HepG2 (cell line): ENCODE data around the gene ASH1L. TPM values are rescaled to one million over a fixed set of nuclear protein-coding genes. Genes with fewer than 3 reads are reported as not detected.

Experiments used
- ARHGAP35 ChIP-seq: sonication (generic); formaldehyde crosslinking; IDR thresholded peaks from 2 replicates; pipeline ENCODE4 v1.9.0; 2022; ENCODE audit warnings: mild to moderate bottlenecking, inconsistent platforms, moderate library complexity, missing genetic modification reagents, borderline replicate concordance
- DZIP1 ChIP-seq: sonication (generic); formaldehyde crosslinking; IDR thresholded peaks from 2 replicates; pipeline ENCODE4 v1.5.0; 2020; ENCODE audit warnings: mild to moderate bottlenecking, missing genetic modification reagents
- FOXC1 ChIP-seq: sonication (generic); formaldehyde crosslinking; IDR thresholded peaks from 2 replicates; pipeline ENCODE4 v1.8.0; 2022; ENCODE audit warnings: mild to moderate bottlenecking, missing genetic modification reagents, borderline replicate concordance
- NCOA1 ChIP-seq: sonication (generic); formaldehyde crosslinking; IDR thresholded peaks from 2 replicates; pipeline ENCODE4 v1.9.0; 2021; ENCODE audit warnings: missing genetic modification reagents
- NFE2L2 ChIP-seq: fragments of 150-350 bp; IDR thresholded peaks from 2 replicates; pipeline ENCODE4 v1.6.1; 2014; ENCODE audit warnings: low read length
- SMAD9 ChIP-seq: sonication (generic); formaldehyde crosslinking; IDR thresholded peaks from 2 replicates; pipeline ENCODE4 v1.5.1; 2020; ENCODE audit warnings: mild to moderate bottlenecking, missing genetic modification reagents
- TAF1 ChIP-seq: sonication (generic); formaldehyde crosslinking; IDR thresholded peaks from 2 replicates; pipeline ENCODE4 v1.4.0; 2020; ENCODE audit warnings: missing genetic modification reagents
- YY1 ChIP-seq: IDR thresholded peaks from 2 replicates; pipeline ENCODE4 v1.6.1; 2011; ENCODE audit warnings: low read length, low read depth, moderate library complexity, mild to moderate bottlenecking; ENCODE audit not compliant: insufficient read depth, insufficient replicate concordance
- ZHX1 ChIP-seq: sonication (generic); formaldehyde crosslinking; IDR thresholded peaks from 2 replicates; pipeline ENCODE4 v1.8.1; 2022; ENCODE audit warnings: low read depth, mild to moderate bottlenecking, missing genetic modification reagents
- ZIK1 ChIP-seq: sonication (generic); formaldehyde crosslinking; IDR thresholded peaks from 2 replicates; pipeline ENCODE4 v1.5.0; 2020; ENCODE audit warnings: mild to moderate bottlenecking, low read depth, missing genetic modification reagents, borderline replicate concordance
- ZKSCAN5 ChIP-seq: sonication (generic); formaldehyde crosslinking; IDR thresholded peaks from 2 replicates; pipeline ENCODE4 v1.5.1; 2020; ENCODE audit warnings: mild to moderate bottlenecking, missing genetic modification reagents
- ZNF121 ChIP-seq: sonication (generic); formaldehyde crosslinking; IDR thresholded peaks from 2 replicates; pipeline ENCODE4 v1.5.0; 2020; ENCODE audit warnings: mild to moderate bottlenecking, missing genetic modification reagents
- ZNF225 ChIP-seq: sonication (generic); formaldehyde crosslinking; IDR thresholded peaks from 2 replicates; pipeline ENCODE4 v1.4.0; 2020; ENCODE audit warnings: mild to moderate bottlenecking, missing genetic modification reagents
- ZNF557 ChIP-seq: sonication (generic); formaldehyde crosslinking; IDR thresholded peaks from 2 replicates; pipeline ENCODE4 v1.4.0; 2020; ENCODE audit warnings: missing genetic modification reagents
- ZNF562 ChIP-seq: sonication (generic); formaldehyde crosslinking; IDR thresholded peaks from 2 replicates; pipeline ENCODE4 v1.8.0; 2022; ENCODE audit warnings: missing genetic modification reagents, borderline replicate concordance
- ZNF597 ChIP-seq: sonication (generic); formaldehyde crosslinking; IDR thresholded peaks from 2 replicates; pipeline ENCODE4 v1.5.0; 2020; ENCODE audit warnings: missing genetic modification reagents
- ZNF724P ChIP-seq: sonication (generic); formaldehyde crosslinking; IDR thresholded peaks from 2 replicates; pipeline ENCODE4 v1.8.0; 2022; ENCODE audit warnings: missing genetic modification reagents, borderline replicate concordance
- polyA plus RNA-seq, 8 experiments: library from polyadenylated mRNA; depleted of rRNA in 3 of 8; stranded (reverse) in 7 of 8; unstranded in 1 of 8; fragments of >200 nt; fragmentation: Illumina TruSeq in 4 of 8; extraction: Trizol in 4 of 8; gene quantifications; 2 replicates each; pipeline versions ENCODE4 v1.2.1 to v1.2.3, GENCODE V29; 2011 to 2016; ENCODE audit warnings: low read depth in 4 of 8, missing spikeins in 1 of 8, mixed read lengths in 1 of 8; ENCODE audit not compliant: insufficient read depth in 1 of 8
- total RNA-seq, 5 experiments: library from RNA; depleted of rRNA; stranded (reverse); fragments of >200 nt; fragmentation: Illumina TruSeq; extraction: Trizol; gene quantifications; 2 replicates each; pipeline ENCODE4 v1.2.3, GENCODE V29; 2016; ENCODE audit warnings: low read depth in 1 of 5
- TF ChIP-seq, protein P1 (sequence below): sonication (generic); formaldehyde crosslinking; IDR thresholded peaks from 2 replicates; pipeline ENCODE4 v1.4.0; 2020; ENCODE audit warnings: mild to moderate bottlenecking, missing genetic modification reagents, borderline replicate concordance
- TF ChIP-seq, protein P2 (sequence below): sonication (generic); formaldehyde crosslinking; IDR thresholded peaks from 2 replicates; pipeline ENCODE4 v1.8.0; 2022; ENCODE audit warnings: low read depth, missing genetic modification reagents

ASH1L gene
- total and polyA plus RNA-seq, 2 of the 13 experiments (the other 11 are each of a cell fraction or from before 2014, with no cell fraction given): 10.2 to 15.3 TPM

- TF ChIP-seq, protein P1, sequence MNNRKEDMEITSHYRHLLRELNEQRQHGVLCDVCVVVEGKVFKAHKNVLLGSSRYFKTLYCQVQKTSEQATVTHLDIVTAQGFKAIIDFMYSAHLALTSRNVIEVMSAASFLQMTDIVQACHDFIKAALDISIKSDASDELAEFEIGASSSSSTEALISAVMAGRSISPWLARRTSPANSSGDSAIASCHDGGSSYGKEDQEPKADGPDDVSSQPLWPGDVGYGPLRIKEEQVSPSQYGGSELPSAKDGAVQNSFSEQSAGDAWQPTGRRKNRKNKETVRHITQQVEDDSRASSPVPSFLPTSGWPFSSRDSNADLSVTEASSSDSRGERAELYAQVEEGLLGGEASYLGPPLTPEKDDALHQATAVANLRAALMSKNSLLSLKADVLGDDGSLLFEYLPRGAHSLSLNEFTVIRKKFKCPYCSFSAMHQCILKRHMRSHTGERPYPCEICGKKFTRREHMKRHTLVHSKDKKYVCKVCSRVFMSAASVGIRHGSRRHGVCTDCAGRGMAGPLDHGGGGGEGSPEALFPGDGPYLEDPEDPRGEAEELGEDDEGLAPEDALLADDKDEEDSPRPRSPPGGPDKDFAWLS (CRISPR knock-in tag): no peak
- TF ChIP-seq ZHX1 (peak; percentile 53; the same call in 1 of the 2 replicates), ZNF121 (0 out of 2 replicates have a peak, but pooled peaks have one; percentile 14), ZNF557 (CRISPR knock-in tag) (0 out of 2 replicates have a peak, but pooled peaks have one; percentile 24), FOXC1 (CRISPR knock-in tag) (peak; percentile 83; the same call in 1 of the 2 replicates), NCOA1 (CRISPR knock-in tag) (peak; percentile 83), YY1 (peak; percentile 10), ARHGAP35 (no peak; the same call in 1 of the 2 replicates), ZNF225 (CRISPR knock-in tag) (peak; percentile 90; the same call in 1 of the 2 replicates), DZIP1 (CRISPR knock-in tag) (peak; percentile 87), ZIK1 (CRISPR knock-in tag) (peak; percentile 46), ZKSCAN5 (CRISPR knock-in tag) (no peak), ZNF597 (CRISPR knock-in tag) (no peak), ZNF724P (CRISPR knock-in tag) (no peak), NFE2L2 (no peak), SMAD9 (CRISPR knock-in tag) (no peak), ZNF562 (no peak), TAF1 (peak; percentile 86)
- TF ChIP-seq, protein P2, sequence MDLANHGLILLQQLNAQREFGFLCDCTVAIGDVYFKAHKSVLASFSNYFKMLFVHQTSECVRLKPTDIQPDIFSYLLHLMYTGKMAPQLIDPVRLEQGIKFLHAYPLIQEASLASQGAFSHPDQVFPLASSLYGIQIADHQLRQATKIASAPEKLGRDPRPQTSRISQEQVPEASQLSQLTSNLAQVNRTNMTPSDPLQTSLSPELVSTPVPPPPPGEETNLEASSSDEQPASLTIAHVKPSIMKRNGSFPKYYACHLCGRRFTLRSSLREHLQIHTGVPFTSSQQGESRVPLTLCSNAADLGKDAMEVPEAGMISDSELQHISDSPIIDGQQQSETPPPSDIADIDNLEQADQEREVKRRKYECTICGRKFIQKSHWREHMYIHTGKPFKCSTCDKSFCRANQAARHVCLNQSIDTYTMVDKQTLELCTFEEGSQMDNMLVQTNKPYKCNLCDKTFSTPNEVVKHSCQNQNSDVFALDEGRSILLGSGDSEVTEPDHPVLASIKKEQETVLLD: peak; percentile 85
Measured at GRCh38 chr1:155562581-155563376, at the start of gene ASH1L (continued).
